RWPE1 (cell line): Measurements from ENCODE around the gene SLX9.
"Not testable (repeated sequence)": the region's sequence is repeated elsewhere in the genome, so short reads cannot be mapped to it uniquely, and the experiment has no call there.

ENCODE experiments used
- CTCF ChIA-PET: fragments of 350-600 bp; sonication (Branson Sonifier 250); formaldehyde crosslinking; extraction: SDS; loops from one replicate; lab custom pipeline; 2021; lab: Yijun Ruan, JAX
- POLR2A ChIA-PET: fragments of 400-600 bp; formaldehyde crosslinking; extraction: SDS; loops from one replicate; lab custom pipeline; 2020; ENCODE audit warnings: antibody characterized with exemption; ENCODE audit not compliant: low non-redundant PET; lab: Yijun Ruan, JAX
- DNase-seq: peaks from one replicate; pipeline ENCODE4 v3.0.0; 2012; ENCODE audit warnings: low spot score
- H3K27ac ChIP-seq: fragments of 450-650 bp; 2 replicates; pipeline ENCODE4 v1.5.1; 2017
- TF ChIP-seq, protein P1 (sequence below): fragments of 450-650 bp; conservative IDR thresholded peaks from 2 replicates; pipeline ENCODE4 v1.5.1; 2017; ENCODE audit warnings: low read depth, mild to moderate bottlenecking

The SLX9 gene

DNA sequence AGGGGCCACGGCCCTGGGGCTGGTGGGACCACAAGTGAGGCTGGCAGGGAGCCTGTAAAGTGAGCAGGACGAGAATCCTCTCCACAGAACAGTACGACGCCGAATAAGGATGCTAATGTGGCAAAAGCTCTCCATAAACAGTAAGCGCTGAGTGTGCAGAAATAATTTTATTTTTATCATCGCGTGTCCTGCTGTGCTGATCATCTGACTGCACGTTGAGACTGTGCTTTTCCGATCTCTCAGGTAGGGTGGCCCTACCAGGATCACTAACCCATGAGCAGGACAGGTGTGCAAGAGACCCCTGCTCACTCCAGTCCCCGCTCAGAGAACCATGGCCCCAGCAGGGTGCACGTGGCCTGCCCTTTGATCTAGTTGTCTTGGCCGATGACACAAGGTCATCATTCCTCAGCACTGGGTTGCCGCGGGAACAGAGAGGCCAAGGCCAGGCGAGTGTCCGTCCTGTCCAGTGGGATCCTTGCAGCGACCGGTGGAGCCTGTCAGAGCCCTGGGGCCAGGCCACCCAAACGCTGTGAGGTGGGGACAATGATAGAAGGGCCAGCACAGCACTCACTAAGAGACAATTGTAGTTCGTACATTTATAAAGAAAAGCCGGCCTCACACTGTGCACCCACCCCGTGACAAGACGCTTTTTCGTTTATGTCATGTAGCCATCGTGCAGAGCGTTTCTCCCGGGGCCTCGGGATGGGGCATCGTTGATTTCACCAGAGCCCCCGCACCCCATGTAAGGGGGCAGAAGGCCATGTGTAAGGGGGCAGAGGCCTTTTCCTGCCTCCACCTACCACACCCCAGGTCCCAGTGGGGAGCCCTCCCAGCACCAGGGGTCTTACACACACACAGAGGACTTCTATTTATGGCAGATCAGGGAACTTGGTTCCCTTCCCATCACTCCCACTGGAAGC is 81.9 kb downstream of the SLX9 start:
- ChIA-PET POLR2A (no interaction called here), CTCF (interaction anchor here (0.5 to 1.3 kb wide), 2 partner anchors 11 to 1537 kb away, joined by 4 read pairs; no protein-coding TSS in a partner anchor)
- peak overlapping the region; percentile 97; the same call in 1 of the 2 replicates for H3K27ac ChIP-seq
- DNase-seq: no peak
- TF ChIP-seq, protein P1, sequence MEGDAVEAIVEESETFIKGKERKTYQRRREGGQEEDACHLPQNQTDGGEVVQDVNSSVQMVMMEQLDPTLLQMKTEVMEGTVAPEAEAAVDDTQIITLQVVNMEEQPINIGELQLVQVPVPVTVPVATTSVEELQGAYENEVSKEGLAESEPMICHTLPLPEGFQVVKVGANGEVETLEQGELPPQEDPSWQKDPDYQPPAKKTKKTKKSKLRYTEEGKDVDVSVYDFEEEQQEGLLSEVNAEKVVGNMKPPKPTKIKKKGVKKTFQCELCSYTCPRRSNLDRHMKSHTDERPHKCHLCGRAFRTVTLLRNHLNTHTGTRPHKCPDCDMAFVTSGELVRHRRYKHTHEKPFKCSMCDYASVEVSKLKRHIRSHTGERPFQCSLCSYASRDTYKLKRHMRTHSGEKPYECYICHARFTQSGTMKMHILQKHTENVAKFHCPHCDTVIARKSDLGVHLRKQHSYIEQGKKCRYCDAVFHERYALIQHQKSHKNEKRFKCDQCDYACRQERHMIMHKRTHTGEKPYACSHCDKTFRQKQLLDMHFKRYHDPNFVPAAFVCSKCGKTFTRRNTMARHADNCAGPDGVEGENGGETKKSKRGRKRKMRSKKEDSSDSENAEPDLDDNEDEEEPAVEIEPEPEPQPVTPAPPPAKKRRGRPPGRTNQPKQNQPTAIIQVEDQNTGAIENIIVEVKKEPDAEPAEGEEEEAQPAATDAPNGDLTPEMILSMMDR: no peak

DNA sequence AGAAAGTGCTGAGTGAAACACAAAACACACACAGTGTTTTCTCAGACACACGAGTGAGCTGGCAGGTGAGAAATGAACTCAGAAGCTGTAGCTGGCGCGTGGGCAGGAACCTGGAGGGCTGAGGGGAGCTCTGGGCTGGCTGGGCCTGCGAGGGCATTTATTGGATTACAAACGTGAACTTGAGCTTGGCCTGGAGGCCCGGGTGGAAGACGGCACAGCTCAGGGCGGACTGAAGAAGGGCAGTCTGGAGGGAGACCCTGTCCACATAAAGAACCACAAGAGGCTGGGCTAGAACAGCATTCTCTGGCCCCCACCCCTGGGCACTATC is 82.5 kb downstream of the SLX9 start:
- peak overlapping the region; percentile 4; the same call in 1 of the 2 replicates for H3K27ac ChIP-seq
- no peak for DNase-seq
- ChIA-PET POLR2A (no interaction called here), CTCF (interaction anchor here (0.5 to 1.3 kb wide), 2 partner anchors 11 to 1537 kb away, joined by 4 read pairs; no protein-coding TSS in a partner anchor)
- TF ChIP-seq, protein P1: no peak

DNA sequence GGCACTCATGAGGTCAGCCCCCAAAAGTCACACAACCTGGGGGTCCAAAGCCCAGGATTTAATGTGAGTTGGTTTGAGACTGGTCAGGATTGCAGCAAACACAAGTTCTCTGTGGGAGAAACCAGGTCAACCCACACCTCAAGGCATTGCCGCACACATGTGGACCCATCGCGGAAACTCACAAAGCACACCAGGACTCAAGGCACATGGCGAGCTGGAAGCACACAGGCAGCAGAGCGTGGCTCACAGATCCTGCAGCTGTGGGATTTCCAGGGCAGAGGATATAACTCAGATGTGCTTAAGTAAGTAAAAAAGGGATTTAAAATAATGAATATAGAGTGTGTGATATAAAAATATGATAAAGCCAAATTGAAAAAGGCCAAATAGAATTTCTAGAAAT is 82.9 kb downstream of the SLX9 start:
- peak overlapping the region; percentile 4; the same call in 1 of the 2 replicates for H3K27ac ChIP-seq
- DNase-seq: no peak
- TF ChIP-seq, protein P1: no peak
- CTCF ChIA-PET: interaction anchor here (0.5 to 1.3 kb wide), 2 partner anchors 12 to 1536 kb away, joined by 4 read pairs; no protein-coding TSS in a partner anchor
- POLR2A ChIA-PET: no interaction called here

DNA sequence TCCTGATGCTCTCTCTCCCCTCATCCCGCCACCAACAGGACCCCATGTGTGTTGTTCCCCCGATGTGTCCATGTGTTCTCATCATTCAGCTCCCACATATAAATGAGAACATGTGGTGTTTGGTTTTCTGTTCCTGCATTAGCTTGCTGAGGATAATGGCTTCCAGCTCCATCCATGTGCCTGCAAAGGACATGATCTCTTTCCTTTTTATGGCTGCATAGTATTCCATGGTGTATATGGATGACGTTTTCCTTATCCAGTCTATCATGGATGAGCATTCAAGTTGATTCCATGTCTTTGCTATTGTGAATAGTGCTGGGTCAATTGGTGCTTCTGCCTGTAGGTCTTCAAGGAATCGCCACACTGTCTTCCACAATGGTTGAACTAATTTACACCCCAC is 84.7 kb downstream of the SLX9 start:
- CTCF ChIA-PET, DNase-seq, POLR2A ChIA-PET, H3K27ac ChIP-seq: not testable (repeated sequence)

DNA sequence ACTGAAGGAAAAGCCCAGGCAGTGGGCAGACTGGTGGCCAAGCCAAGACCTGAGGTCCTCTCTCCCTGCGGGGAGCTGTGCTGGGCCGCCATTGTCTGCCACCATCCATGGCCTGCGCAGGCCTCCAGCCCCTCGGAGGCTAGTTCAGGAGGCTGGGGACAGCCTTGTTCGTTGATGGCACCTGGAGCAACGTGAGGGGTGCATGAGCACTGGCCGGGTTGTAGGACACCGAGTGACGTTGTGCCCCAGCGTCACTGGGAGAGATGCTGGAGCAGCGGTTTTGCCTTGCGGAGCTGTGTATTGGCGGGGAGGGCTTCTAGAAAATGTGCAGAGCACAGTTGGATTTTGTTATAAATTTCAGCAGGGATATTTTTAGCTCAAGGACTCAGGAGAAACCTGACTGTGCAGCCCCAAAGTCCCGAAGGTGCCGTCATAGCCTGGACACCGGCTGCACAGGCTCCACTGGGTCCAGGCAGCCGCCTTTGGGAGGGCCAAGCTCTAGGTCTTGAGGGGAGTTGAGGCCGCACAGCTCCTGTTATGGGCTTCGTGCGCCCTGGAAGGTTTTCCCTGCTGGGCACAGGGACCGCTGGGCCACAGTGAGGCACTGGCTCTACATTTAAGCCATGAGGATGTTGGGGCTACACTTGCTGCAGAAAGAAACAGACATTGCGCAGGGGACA is 86.4 kb downstream of the SLX9 start:
- TF ChIP-seq, protein P1: no peak
- CTCF ChIA-PET: interaction anchor here (0.6 kb wide), 1 partner anchor 9 kb away, joined by 3 read pairs; no protein-coding TSS in a partner anchor
- POLR2A ChIA-PET: no interaction called here
- H3K27ac ChIP-seq: no peak overlapping the region
- DNase-seq: no peak
